ENCODE measurements around the gene PGRMC2.

DNA sequence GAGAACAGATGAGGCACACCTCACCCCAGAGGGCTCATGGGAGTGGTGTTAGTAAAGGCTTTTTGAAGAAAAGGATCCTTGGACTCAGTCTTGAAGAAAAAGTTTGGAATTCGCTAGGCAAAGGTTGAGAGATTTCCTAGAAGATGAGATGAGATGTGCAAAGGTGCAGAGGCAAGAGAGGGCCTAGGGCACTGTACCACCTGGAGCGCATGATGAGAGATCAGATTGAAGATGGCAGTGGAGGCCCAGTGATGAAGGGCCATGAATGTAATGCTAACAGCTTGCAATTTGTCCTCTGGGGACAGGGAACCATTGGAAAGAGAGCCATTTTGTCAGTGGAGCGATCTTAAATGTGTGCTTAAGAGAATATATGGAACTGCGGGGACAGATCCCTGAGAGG lies 45.0 kb downstream of the PGRMC2 start:
- no peak for TF ChIP-seq NRF1 (IDR thresholded peaks at IDR 0.05; ENCODE audit: low read depth, low read length)
- TF ChIP-seq CTCF (IDR thresholded peaks at IDR 0.05; ENCODE audit: control extremely low read depth in 1 of 3, insufficient read depth in 1 of 3, low read depth in 1 of 3, low read length in 3 of 3): no peak
- TF ChIP-seq SRF (IDR thresholded peaks at IDR 0.05; ENCODE audit: low read depth, low read length): no peak
- TF ChIP-seq POLR2A (IDR thresholded peaks at IDR 0.05; ENCODE audit: control extremely low read depth in 1 of 2, low read depth in 2 of 2, low read length in 2 of 2): no peak
- TF ChIP-seq TAF1 (IDR thresholded peaks at IDR 0.05; ENCODE audit: low read depth, low read length): no peak
- no peak for TF ChIP-seq EP300 (IDR thresholded peaks at IDR 0.05; ENCODE audit: borderline replicate concordance in 1 of 2, low read depth in 2 of 2, low read length in 2 of 2)
